ENCODE results near the gene OCA2.

DNA sequence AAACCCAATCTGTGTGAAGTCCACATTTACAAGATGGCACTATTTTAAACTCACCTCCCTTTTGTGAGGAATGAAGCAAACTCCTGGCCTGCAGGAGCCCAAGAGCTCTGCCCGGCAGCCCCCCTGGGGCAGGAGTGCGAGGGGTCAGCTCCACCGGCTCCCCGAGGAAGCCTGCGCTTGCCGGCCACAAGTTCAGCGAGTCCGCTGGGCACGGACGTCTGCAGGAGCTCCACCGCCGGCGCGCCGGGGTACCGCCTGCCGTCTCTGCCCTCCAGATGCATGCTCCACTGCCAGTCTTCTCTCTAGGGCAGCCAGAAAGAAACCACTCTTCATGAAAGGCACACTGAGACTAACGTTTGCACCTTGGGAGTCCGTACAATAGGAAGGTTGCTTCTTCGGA is 17.5 kb downstream of the OCA2 start:
- TF ChIP-seq, protein P1, sequence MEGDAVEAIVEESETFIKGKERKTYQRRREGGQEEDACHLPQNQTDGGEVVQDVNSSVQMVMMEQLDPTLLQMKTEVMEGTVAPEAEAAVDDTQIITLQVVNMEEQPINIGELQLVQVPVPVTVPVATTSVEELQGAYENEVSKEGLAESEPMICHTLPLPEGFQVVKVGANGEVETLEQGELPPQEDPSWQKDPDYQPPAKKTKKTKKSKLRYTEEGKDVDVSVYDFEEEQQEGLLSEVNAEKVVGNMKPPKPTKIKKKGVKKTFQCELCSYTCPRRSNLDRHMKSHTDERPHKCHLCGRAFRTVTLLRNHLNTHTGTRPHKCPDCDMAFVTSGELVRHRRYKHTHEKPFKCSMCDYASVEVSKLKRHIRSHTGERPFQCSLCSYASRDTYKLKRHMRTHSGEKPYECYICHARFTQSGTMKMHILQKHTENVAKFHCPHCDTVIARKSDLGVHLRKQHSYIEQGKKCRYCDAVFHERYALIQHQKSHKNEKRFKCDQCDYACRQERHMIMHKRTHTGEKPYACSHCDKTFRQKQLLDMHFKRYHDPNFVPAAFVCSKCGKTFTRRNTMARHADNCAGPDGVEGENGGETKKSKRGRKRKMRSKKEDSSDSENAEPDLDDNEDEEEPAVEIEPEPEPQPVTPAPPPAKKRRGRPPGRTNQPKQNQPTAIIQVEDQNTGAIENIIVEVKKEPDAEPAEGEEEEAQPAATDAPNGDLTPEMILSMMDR (IDR thresholded peaks at IDR 0.05) = no peak
- TF ChIP-seq POLR2AphosphoS5 (IDR thresholded peaks at IDR 0.05) = no peak
